Mucosa of descending colon (tissue), 3 donors: ENCODE measurements around the gene RRAD. TPM values are rescaled to one million over a fixed set of nuclear protein-coding genes. Genes with fewer than 3 reads are reported as not detected.

Experiments
- ATAC-seq: fragments of 200-7000 bp; cut with Tn5 transposase; one replicate; pipeline ENCODE4 v1.9.1; 2020; ENCODE audit warnings: mild to moderate bottlenecking, moderate library complexity
- DNase-seq, 3 donors: peaks; one replicate each; pipeline ENCODE4 v3.0.0-alpha.2; 2020
- H3K36me3 ChIP-seq: fragments of 200-600 bp; one replicate; pipeline ENCODE4 v1.8.0; 2021; ENCODE audit warnings: low read depth, mild to moderate bottlenecking
- H3K4me1 ChIP-seq: fragments of 200-600 bp; one replicate; pipeline ENCODE4 v1.8.0; 2021; ENCODE audit warnings: low read depth, mild to moderate bottlenecking
- H3K4me3 ChIP-seq: fragments of 200-600 bp; one replicate; pipeline ENCODE4 v1.8.0; 2021; ENCODE audit warnings: mild to moderate bottlenecking
- H3K9me3 ChIP-seq: fragments of 200-600 bp; one replicate; pipeline ENCODE4 v1.8.0; 2021; ENCODE audit warnings: mild to moderate bottlenecking
- CTCF ChIP-seq: fragments of 200-600 bp; IDR thresholded peaks from one replicate; pipeline ENCODE4 v1.8.0; 2022; ENCODE audit warnings: antibody characterized with exemption, mild to moderate bottlenecking
- intact Hi-C, 2 donors: fragments of 100-400 bp; cut with DNase I in 1 of 2; cut with micrococcal nuclease in 1 of 2; formaldehyde crosslinking; loops; one replicate each; pipeline versions ENCODE4 v1.11.0 to v1.11.1; 2022; cut with DNase I, micrococcal nuclease
- total RNA-seq, 3 donors: library from RNA; stranded (reverse); fragmentation: NEBNext Ultra II Directional in 2 of 3; extraction: Animal tissue kit (Norgen Biotek cat#: 25700) in 2 of 3; gene quantifications; one replicate each; pipeline versions ENCODE4 v1.2.1 to v1.2.4, GENCODE V29; 2021 to 2023
- donor health status: DM: no; HTN: no; CAD: no; lungs with moderate emphysema.
- donor health status: DM: no; HTN: no; CAD: no.
- donor health status: DM: no; HTN: yes; CAD: no.

RRAD gene
- total RNA-seq, 3 donors from 2014 or later: 1.3 to 11.6 (median 1.3) TPM

GRCh38 chr16:66944054-66944441 lies 18.7 kb upstream of the RRAD start:
- DNase-seq (no peak), ATAC-seq (no peak)
- intact Hi-C loops: no loop called here
- H3K4me1 ChIP-seq: peaks cover 15% of the 10 kb centered on the region
- TF ChIP-seq CTCF: no peak
- peaks cover 14% of the 10 kb centered on the region for H3K36me3 ChIP-seq
- no peaks in the 10 kb centered on the region for H3K9me3 ChIP-seq
- H3K4me3 ChIP-seq: no peak overlapping the region

DNA sequence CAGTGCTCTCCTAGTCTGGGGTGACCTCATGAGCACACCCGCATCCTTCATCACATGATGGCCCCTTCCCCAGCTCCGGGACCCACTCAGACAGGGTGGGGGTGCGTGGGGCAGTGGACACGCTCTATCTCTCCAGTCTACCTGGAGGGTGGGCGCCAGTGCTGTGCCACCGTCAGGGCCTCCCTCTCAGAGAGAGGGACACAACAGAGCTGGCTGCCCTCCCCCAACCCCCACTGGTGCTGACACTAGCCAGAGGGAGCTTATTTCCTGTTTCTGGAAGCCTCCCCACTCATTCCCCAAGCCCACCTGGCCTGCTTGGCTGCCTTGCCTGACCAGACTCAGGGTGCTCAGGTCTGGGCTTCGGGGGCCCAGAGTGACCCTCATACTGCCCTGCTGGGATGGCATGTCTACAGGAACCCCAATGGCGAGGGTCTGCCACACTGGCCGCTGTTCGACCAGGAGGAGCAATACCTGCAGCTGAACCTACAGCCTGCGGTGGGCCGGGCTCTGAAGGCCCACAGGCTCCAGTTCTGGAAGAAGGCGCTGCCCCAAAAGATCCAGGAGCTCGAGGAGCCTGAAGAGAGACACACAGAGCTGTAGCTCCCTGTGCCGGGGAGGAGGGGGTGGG lies 18.2 kb upstream of the RRAD start:
- intact Hi-C loops: no loop called here
- H3K4me1 ChIP-seq: peaks cover 10% of the 10 kb centered on the region
- H3K4me3 ChIP-seq: no peak overlapping the region
- ATAC-seq (no peak), DNase-seq (peak in 1 of 3 donors; percentile 10)
- H3K9me3 ChIP-seq: no peaks in the 10 kb centered on the region
- TF ChIP-seq CTCF: no peak
- peaks cover 14% of the 10 kb centered on the region for H3K36me3 ChIP-seq

DNA sequence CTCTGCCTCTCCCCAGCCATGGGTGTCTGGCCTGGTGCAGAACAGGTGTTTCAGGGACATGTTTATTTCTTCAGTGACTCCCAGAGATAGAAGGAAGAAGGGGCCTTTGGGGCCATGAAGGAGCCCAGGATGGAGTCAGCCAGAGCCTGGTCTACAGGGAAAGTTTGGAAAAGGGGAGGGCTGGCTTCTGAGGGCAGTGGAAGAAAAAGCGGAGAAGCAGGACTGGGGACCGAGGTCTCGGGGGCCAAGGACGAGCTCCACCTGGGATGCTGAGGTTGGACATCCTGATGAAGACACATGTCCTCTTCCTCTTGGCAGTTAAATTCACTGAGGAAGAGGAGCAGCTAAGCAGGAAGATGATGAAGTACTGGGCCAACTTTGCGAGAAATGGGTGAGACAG lies 17.6 kb upstream of the RRAD start:
- Histone ChIP-seq H3K4me3 (no peak overlapping the region), H3K4me1 (peaks cover 12% of the 10 kb centered on the region), H3K9me3 (no peaks in the 10 kb centered on the region), H3K36me3 (peaks cover 14% of the 10 kb centered on the region)
- DNase-seq (no peak), ATAC-seq (no peak)
- intact Hi-C loops: no loop called here
- TF ChIP-seq CTCF: no peak

- DNase-seq (no peak), ATAC-seq (no peak)
- Histone ChIP-seq H3K4me1 (peaks cover 27% of the 10 kb centered on the region), H3K9me3 (no peaks in the 10 kb centered on the region), H3K36me3 (peaks cover 14% of the 10 kb centered on the region), H3K4me3 (no peak overlapping the region)
- intact Hi-C loops: no loop called here
- TF ChIP-seq CTCF: no peak
Observed at GRCh38 chr16:66940236-66940635, 14.9 kb upstream of the RRAD start.

GRCh38 chr16:66939366-66939765 lies 14.0 kb upstream of the RRAD start:
- Histone ChIP-seq H3K9me3 (no peaks in the 10 kb centered on the region), H3K4me3 (no peak overlapping the region), H3K4me1 (peaks cover 28% of the 10 kb centered on the region), H3K36me3 (peaks cover 14% of the 10 kb centered on the region)
- intact Hi-C loops: no loop called here
- ATAC-seq (no peak), DNase-seq (no peak)
- no peak for TF ChIP-seq CTCF
